Rectal smooth muscle tissue (tissue), 1 donor: ENCODE measurements around the gene MCCC2.

ENCODE experiments used
- H3K27ac ChIP-seq: one replicate; pipeline ENCODE4 v1.7.0; 2013; ENCODE audit warnings: low read depth, low read length, inconsistent platforms
- H3K27me3 ChIP-seq: one replicate; pipeline ENCODE4 v1.7.0; 2013; ENCODE audit warnings: low read length; ENCODE audit not compliant: control insufficient read depth, insufficient read depth
- H3K36me3 ChIP-seq: one replicate; pipeline ENCODE4 v1.7.0; 2013; ENCODE audit warnings: low read length; ENCODE audit not compliant: control insufficient read depth, insufficient read depth
- H3K4me1 ChIP-seq: one replicate; pipeline ENCODE4 v1.7.0; 2013; ENCODE audit warnings: low read length; ENCODE audit not compliant: control insufficient read depth, insufficient read depth
- H3K4me3 ChIP-seq: one replicate; pipeline ENCODE4 v1.7.0; 2013; ENCODE audit warnings: low read length
- H3K9ac ChIP-seq: one replicate; pipeline ENCODE4 v1.7.0; 2013; ENCODE audit warnings: low read length

The MCCC2 gene

GRCh38 chr5:71684309-71684708, 97.2 kb downstream of the MCCC2 start:
- H3K4me1 ChIP-seq, result no peaks in the 10 kb centered on the region
- H3K27me3 ChIP-seq, result no peaks in the 10 kb centered on the region
- H3K27ac ChIP-seq, result no peak overlapping the region
- H3K4me3 ChIP-seq, result no peak overlapping the region
- H3K9ac ChIP-seq, result no peak overlapping the region
- H3K36me3 ChIP-seq, result no peaks in the 10 kb centered on the region

- Histone ChIP-seq H3K4me1 (no peaks in the 10 kb centered on the region), H3K36me3 (no peaks in the 10 kb centered on the region), H3K9ac (no peak overlapping the region), H3K4me3 (no peak overlapping the region), H3K27me3 (no peaks in the 10 kb centered on the region), H3K27ac (no peak overlapping the region)
Observed at GRCh38 chr5:71693828-71694427, 106.8 kb downstream of the MCCC2 start.

- Histone ChIP-seq H3K27ac (no peak overlapping the region), H3K4me1 (no peaks in the 10 kb centered on the region), H3K36me3 (no peaks in the 10 kb centered on the region), H3K4me3 (no peak overlapping the region), H3K27me3 (no peaks in the 10 kb centered on the region), H3K9ac (no peak overlapping the region)
Observed at GRCh38 chr5:71695071-71695470, 107.9 kb downstream of the MCCC2 start.

GRCh38 chr5:71695595-71695994, 108.5 kb downstream of the MCCC2 start:
- no peaks in the 10 kb centered on the region for H3K36me3 ChIP-seq
- H3K27me3 ChIP-seq, result no peaks in the 10 kb centered on the region
- no peak overlapping the region for H3K4me3 ChIP-seq
- H3K4me1 ChIP-seq, result no peaks in the 10 kb centered on the region
- H3K27ac ChIP-seq, result no peak overlapping the region
- no peak overlapping the region for H3K9ac ChIP-seq

GRCh38 chr5:71697967-71698366, 110.8 kb downstream of the MCCC2 start:
- H3K9ac ChIP-seq, result no peak overlapping the region
- no peaks in the 10 kb centered on the region for H3K27me3 ChIP-seq
- no peaks in the 10 kb centered on the region for H3K4me1 ChIP-seq
- H3K27ac ChIP-seq, result no peak overlapping the region
- H3K4me3 ChIP-seq, result no peak overlapping the region
- H3K36me3 ChIP-seq, result no peaks in the 10 kb centered on the region

- Histone ChIP-seq H3K27ac (no peak overlapping the region), H3K4me3 (no peak overlapping the region), H3K36me3 (no peaks in the 10 kb centered on the region), H3K4me1 (no peaks in the 10 kb centered on the region), H3K27me3 (no peaks in the 10 kb centered on the region), H3K9ac (no peak overlapping the region)
Observed at GRCh38 chr5:71699233-71699632, 112.1 kb downstream of the MCCC2 start.

- Histone ChIP-seq H3K4me3 (no peak overlapping the region), H3K36me3 (no peaks in the 10 kb centered on the region), H3K27ac (no peak overlapping the region), H3K27me3 (no peaks in the 10 kb centered on the region), H3K4me1 (no peaks in the 10 kb centered on the region), H3K9ac (no peak overlapping the region)
Observed at GRCh38 chr5:71699751-71700150, 112.6 kb downstream of the MCCC2 start.

GRCh38 chr5:71700803-71701202, 113.7 kb downstream of the MCCC2 start:
- no peaks in the 10 kb centered on the region for H3K36me3 ChIP-seq
- H3K27me3 ChIP-seq, result no peaks in the 10 kb centered on the region
- no peak overlapping the region for H3K4me3 ChIP-seq
- H3K27ac ChIP-seq, result no peak overlapping the region
- no peaks in the 10 kb centered on the region for H3K4me1 ChIP-seq
- H3K9ac ChIP-seq, result no peak overlapping the region

GRCh38 chr5:71701407-71701806, 114.3 kb downstream of the MCCC2 start:
- H3K27me3 ChIP-seq, result no peaks in the 10 kb centered on the region
- no peaks in the 10 kb centered on the region for H3K4me1 ChIP-seq
- H3K36me3 ChIP-seq, result no peaks in the 10 kb centered on the region
- no peak overlapping the region for H3K27ac ChIP-seq
- H3K4me3 ChIP-seq, result no peak overlapping the region
- H3K9ac ChIP-seq, result no peak overlapping the region

- Histone ChIP-seq H3K36me3 (no peaks in the 10 kb centered on the region), H3K4me1 (no peaks in the 10 kb centered on the region), H3K27ac (no peak overlapping the region), H3K27me3 (no peaks in the 10 kb centered on the region), H3K4me3 (no peak overlapping the region), H3K9ac (no peak overlapping the region)
Observed at GRCh38 chr5:71703941-71704340, 116.8 kb downstream of the MCCC2 start.

- Histone ChIP-seq H3K4me1 (no peaks in the 10 kb centered on the region), H3K27ac (no peak overlapping the region), H3K36me3 (no peaks in the 10 kb centered on the region), H3K4me3 (no peak overlapping the region), H3K27me3 (no peaks in the 10 kb centered on the region), H3K9ac (no peak overlapping the region)
Observed at GRCh38 chr5:71705421-71705820, 118.3 kb downstream of the MCCC2 start.

GRCh38 chr5:71706906-71707305, 119.8 kb downstream of the MCCC2 start:
- H3K27ac ChIP-seq, result no peak overlapping the region

More at GRCh38 chr5:71706906-71707305, 119.8 kb downstream of the MCCC2 start:
- H3K9ac ChIP-seq, result no peak overlapping the region
- no peaks in the 10 kb centered on the region for H3K36me3 ChIP-seq
- no peaks in the 10 kb centered on the region for H3K4me1 ChIP-seq
- H3K27me3 ChIP-seq, result no peaks in the 10 kb centered on the region
- no peak overlapping the region for H3K4me3 ChIP-seq
